Ascending aorta (tissue), 2 donors: ENCODE data around the gene FLRT3. TPM values are rescaled to one million over a fixed set of nuclear protein-coding genes. Genes with fewer than 3 reads are reported as not detected.

Source experiments
- DNase-seq, 2 donors: peaks; one replicate each; pipeline ENCODE4 v3.0.0-alpha.2; 2019; ENCODE audit warnings: low spot score in 2 of 2
- H3K27ac ChIP-seq, 2 donors: fragments of 200-600 bp; sonication (generic); one replicate each; pipeline ENCODE4 v1.5.1; 2016 to 2017; ENCODE audit warnings: mild to moderate bottlenecking in 1 of 2
- H3K27me3 ChIP-seq: fragments of 200-600 bp; sonication (generic); one replicate; pipeline ENCODE4 v1.5.1; 2017
- H3K36me3 ChIP-seq, 2 donors: fragments of 200-600 bp; sonication (generic); one replicate each; pipeline ENCODE4 v1.5.1; 2016
- H3K4me1 ChIP-seq, 2 donors: fragments of 200-600 bp; sonication (generic); one replicate each; pipeline ENCODE4 v1.5.1; 2016 to 2017; ENCODE audit warnings: mild to moderate bottlenecking in 1 of 2
- H3K4me3 ChIP-seq, 2 donors: fragments of 200-600 bp; sonication (generic); one replicate each; pipeline ENCODE4 v1.5.1; 2016 to 2017; ENCODE audit warnings: mild to moderate bottlenecking in 1 of 2
- H3K9me3 ChIP-seq, 2 donors: fragments of 200-600 bp; sonication (generic); one replicate each; pipeline ENCODE4 v1.5.1; 2016
- CTCF ChIP-seq, 3 experiments: fragments of 200-600 bp in 2 of 3; fragments of 450-650 bp in 1 of 3; sonication (generic) in 2 of 3; IDR thresholded peaks; one replicate each; pipeline ENCODE4 v1.5.1; 2016 to 2019; ENCODE audit warnings: antibody characterized with exemption in 3 of 3, mild to moderate bottlenecking in 1 of 3, moderate library complexity in 1 of 3
- intact Hi-C: fragments of 100-400 bp; cut with DNase I; formaldehyde crosslinking; loops from one replicate; pipeline ENCODE4 v1.15.1; 2023
- total RNA-seq: library from RNA; depleted of rRNA; stranded (reverse); fragments of >200 nt; gene quantifications from one replicate; pipeline ENCODE4 v1.1.0, GENCODE V29; 2016

FLRT3 gene
- total RNA-seq, 1 donor from 2014 or later, result not detected

DNA sequence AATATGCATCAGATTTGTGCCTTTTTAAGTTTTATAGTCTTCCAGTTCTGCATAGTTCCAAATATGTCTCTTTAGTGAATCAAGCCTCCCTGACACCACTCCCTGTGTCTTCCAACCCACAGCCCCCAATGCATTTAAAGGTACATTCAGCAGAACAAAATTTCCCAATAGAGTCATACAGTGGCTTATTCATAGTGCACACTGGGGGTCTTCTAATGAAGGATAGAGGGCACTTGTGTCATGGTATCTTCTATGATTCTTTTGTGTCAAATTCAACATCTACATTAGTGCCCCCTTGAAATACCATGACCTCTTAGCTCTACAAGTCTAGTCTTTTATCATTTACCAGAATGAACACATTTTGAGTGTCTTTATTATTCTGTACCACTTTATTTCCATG lies 33.8 kb downstream of the FLRT3 start:
- Histone ChIP-seq H3K9me3 (no peaks in the 10 kb centered on the region), H3K4me1 (no peaks in the 10 kb centered on the region), H3K27me3 (no peaks in the 10 kb centered on the region), H3K36me3 (no peaks in the 10 kb centered on the region), H3K4me3 (no peak overlapping the region), H3K27ac (no peak overlapping the region)
- no peak for TF ChIP-seq CTCF (IDR thresholded peaks at IDR 0.05)
- DNase-seq, result no peak
- intact Hi-C loops, result no loop called here

DNA sequence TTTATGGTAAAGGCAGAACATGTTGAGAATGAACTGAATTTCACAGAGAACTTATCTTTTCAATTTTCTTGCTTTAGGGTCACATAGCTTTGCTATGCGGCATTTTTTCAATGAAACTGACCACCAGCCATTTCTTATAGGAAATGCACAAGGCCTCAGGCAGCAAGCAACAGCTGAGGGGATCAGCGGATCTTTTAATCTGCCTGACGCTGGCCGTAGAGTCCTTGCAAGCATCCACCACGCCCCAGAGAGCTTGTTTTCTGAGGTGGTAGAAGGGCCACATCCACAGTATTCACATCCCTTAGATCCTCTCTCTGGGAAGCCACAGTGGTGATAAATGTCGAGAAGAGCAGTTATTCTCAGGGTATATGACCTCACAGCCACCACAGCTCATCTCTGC lies 34.3 kb downstream of the FLRT3 start:
- Histone ChIP-seq H3K36me3 (no peaks in the 10 kb centered on the region), H3K9me3 (no peaks in the 10 kb centered on the region), H3K27ac (no peak overlapping the region), H3K27me3 (no peaks in the 10 kb centered on the region), H3K4me1 (no peaks in the 10 kb centered on the region), H3K4me3 (no peak overlapping the region)
- no peak for DNase-seq
- intact Hi-C loops, result no loop called here
- TF ChIP-seq CTCF (IDR thresholded peaks at IDR 0.05), result no peak

DNA sequence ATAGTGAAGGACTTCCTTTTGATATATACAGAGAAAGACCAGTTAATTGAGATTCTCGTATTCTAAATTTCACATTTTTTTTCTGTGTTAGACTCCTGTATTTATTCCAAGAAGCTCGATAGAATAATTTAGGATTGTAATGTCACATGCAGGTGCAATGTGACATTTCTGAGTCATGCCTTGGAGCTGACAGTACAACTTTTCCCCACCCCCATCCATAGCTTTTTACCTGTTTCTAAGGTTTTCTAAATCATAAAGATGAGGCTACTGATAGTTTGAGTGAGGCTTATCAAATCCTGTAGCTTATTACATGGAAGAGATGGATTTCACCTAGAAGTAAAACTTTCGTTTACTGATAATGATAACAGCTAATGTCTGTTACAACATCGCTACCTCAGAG lies 37.6 kb downstream of the FLRT3 start:
- H3K36me3 ChIP-seq, result no peaks in the 10 kb centered on the region
- intact Hi-C loops, result no loop called here
- no peak for TF ChIP-seq CTCF (IDR thresholded peaks at IDR 0.05)
- no peaks in the 10 kb centered on the region for H3K9me3 ChIP-seq
- no peak overlapping the region for H3K4me3 ChIP-seq
- H3K27me3 ChIP-seq, result no peaks in the 10 kb centered on the region
- no peak overlapping the region for H3K27ac ChIP-seq
- H3K4me1 ChIP-seq, result no peaks in the 10 kb centered on the region
- no peak for DNase-seq

- Histone ChIP-seq H3K4me1 (no peaks in the 10 kb centered on the region), H3K9me3 (no peaks in the 10 kb centered on the region), H3K27me3 (no peaks in the 10 kb centered on the region), H3K27ac (no peak overlapping the region), H3K4me3 (no peak overlapping the region), H3K36me3 (no peaks in the 10 kb centered on the region)
- TF ChIP-seq CTCF (IDR thresholded peaks at IDR 0.05), result no peak
- no peak for DNase-seq
- intact Hi-C loops, result no loop called here
These were observed 41.6 kb downstream of the FLRT3 start for GRCh38 chr20:14295770-14296309.

DNA sequence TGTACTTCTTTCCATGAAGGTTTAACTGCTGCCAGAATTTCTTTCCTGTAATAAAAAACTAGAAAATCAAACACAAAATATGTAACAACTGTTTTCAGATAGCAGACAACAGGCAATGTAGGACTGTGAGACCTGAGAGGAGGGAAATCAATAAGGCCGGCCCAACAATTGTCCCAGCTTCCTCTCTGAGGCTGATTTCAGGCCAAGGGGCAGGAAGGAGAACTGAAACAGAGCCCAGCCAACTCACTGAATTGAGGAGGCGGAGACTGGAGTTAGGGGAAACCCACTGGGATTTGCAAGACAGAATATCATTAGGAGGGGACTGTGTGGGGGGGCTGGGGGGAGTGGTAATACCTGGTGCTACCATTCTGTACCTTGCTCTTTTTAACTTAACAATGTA lies 42.2 kb downstream of the FLRT3 start:
- no peak for DNase-seq
- H3K27ac ChIP-seq, result no peak overlapping the region
- no peaks in the 10 kb centered on the region for H3K9me3 ChIP-seq
- no peak overlapping the region for H3K4me3 ChIP-seq
- H3K27me3 ChIP-seq, result no peaks in the 10 kb centered on the region
- TF ChIP-seq CTCF (IDR thresholded peaks at IDR 0.05), result no peak
- no peaks in the 10 kb centered on the region for H3K36me3 ChIP-seq
- no peaks in the 10 kb centered on the region for H3K4me1 ChIP-seq
- intact Hi-C loops, result no loop called here

- H3K27me3 ChIP-seq, result no peaks in the 10 kb centered on the region
- H3K27ac ChIP-seq, result no peak overlapping the region
- H3K36me3 ChIP-seq, result no peaks in the 10 kb centered on the region
These were observed 45.9 kb downstream of the FLRT3 start for GRCh38 chr20:14291502-14291901.

More at GRCh38 chr20:14291502-14291901, 45.9 kb downstream of the FLRT3 start:
- no peaks in the 10 kb centered on the region for H3K4me1 ChIP-seq
- intact Hi-C loops, result no loop called here
- no peaks in the 10 kb centered on the region for H3K9me3 ChIP-seq
- TF ChIP-seq CTCF (IDR thresholded peaks at IDR 0.05), result no peak
- DNase-seq, result no peak
- H3K4me3 ChIP-seq, result no peak overlapping the region
